NCI-H524 treated with DMSO at 0.1 percent for 48 hours (cell line): ENCODE measurements around the gene SNAPC2.

Source experiments
- DNase-seq: peaks from one replicate; lab custom pipeline; 2025; lab: John Stamatoyannopoulos, UW

The SNAPC2 gene, protein sequence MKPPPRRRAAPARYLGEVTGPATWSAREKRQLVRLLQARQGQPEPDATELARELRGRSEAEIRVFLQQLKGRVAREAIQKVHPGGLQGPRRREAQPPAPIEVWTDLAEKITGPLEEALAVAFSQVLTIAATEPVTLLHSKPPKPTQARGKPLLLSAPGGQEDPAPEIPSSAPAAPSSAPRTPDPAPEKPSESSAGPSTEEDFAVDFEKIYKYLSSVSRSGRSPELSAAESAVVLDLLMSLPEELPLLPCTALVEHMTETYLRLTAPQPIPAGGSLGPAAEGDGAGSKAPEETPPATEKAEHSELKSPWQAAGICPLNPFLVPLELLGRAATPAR

DNA sequence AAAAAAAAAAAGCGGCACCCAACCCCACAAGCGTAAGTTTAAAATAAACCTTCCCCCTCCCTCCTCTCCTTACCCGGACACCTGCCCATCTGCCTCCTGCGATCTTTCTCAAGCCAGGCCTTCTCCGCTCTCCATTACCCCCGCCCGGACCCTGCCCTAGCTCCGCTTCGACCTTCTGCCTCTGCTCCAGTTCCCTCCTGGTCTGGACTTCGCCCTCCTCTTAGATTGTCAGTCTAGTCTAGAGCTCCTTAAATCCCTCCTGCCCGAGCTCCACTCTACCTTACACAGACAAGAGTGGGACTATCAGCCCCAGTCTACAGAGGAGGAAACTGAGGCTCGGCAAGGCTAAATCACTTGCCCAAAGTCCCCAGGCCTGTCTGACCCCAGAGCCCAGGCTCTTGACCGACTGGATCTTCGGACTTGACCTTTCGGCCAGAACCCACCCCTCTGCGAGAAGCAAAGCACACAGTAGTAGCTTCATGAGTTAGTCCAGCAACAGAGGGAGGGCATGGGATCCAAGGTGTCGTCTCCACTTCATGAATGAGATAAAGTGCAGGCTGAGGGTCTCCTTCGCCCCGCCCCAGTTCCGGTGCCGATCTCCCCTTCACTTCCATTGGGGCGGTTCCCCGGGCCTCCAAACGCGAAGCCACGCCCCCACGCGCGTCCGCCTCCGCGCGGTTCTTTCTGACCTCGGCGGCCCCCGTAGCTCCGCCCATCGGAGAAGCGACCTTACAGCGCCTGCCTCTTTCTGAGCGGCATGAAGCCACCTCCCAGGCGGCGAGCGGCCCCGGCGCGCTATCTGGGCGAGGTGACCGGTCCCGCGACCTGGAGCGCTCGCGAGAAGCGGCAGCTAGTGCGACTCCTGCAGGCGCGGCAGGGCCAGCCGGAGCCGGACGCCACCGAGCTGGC, at the start of gene SNAPC2:
Gene SNAPC2, plus strand, starts transcription at position 729 of the 909 bp plus-strand sequence. Its CDS starts 29 bp downstream, at position 758.
- DNase-seq = peak; percentile 65

DNA sequence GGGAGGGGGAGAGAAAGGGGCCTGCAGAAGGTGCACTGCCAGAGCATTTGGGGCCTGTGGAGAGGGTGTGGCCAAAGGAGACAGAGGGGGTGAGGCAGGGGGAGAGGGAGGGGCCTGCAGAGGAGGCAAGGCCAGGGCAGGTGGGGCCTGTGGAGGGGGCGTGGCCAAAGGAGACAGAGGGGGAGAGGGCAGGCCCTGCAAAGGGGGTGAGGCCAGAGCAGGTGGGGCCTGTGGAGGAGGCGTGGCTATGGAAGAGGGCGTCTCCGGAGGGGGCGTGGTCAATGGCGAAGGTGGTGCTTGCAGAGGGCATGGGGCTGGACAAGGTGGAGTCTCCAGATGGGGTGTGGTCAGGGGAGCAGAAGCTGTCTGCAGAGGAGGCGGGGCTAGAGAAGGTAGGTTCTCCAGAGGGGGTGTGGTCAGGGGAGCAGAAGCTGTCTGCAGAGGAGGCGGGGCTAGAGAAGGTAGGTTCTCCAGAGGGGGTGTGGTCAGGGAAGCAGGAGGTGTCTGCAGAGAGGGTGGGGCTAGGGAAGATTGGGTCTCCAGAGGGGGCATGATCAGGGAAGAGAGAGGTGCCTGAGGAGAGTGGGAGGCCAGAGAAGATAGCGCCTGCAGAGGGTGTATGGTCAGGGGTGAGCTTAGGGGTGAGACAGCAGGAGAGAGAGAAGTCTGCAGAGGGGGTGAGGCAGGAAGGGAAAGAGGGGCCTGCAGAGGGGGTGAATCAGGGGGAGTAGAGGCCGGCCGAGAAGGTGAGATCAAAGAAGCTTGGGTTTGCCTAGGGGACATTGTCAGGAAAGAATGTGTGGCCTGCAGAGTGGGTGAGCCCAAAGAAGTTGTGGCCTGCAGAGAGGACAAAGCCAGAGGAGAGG, 49.3 kb upstream of the SNAPC2 start:
- DNase-seq = no peak

DNA sequence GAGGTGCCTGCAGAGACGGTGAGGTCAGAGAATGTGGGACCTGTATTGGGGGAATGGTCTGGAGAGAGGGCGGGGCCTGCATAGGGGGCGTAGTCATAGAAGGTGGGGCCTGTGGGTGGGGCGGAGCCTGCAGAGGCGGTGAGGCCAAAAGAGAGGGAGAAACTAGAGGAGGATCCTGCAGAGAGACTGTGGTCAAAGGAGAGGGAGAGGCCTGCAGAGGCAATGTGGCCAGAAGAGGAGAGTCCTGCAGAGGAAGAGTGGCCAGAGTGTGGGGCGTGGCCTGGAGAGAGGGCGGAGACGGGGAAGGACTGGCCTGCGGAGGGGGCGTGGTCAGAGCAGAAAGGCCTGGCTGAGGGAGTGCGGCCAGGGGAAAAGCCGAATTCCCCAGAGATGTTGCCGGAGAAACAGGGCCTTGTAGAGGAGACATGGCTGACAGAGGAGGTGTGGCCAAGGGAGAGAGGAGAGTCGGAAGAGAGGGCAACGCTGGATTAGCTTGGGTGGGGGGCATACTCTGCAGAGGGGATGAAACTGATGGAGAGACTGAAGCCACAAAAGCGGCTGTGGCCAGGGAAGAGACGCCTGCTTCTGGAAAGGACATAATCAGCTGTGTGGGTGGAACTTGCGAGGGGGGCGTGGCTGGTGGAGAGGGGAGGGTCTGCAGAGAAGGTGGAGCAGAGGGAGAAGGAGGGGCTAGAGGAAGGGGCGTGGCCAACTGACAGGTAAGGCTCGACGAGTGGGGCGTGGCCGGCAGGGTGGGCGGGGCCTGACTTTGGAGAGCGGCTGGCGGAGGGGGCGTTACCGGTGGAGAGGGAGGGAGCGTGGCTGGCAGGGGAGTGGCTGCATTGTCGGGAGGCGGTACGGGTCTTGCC, 48.5 kb upstream of the SNAPC2 start:
- DNase-seq = no peak

DNA sequence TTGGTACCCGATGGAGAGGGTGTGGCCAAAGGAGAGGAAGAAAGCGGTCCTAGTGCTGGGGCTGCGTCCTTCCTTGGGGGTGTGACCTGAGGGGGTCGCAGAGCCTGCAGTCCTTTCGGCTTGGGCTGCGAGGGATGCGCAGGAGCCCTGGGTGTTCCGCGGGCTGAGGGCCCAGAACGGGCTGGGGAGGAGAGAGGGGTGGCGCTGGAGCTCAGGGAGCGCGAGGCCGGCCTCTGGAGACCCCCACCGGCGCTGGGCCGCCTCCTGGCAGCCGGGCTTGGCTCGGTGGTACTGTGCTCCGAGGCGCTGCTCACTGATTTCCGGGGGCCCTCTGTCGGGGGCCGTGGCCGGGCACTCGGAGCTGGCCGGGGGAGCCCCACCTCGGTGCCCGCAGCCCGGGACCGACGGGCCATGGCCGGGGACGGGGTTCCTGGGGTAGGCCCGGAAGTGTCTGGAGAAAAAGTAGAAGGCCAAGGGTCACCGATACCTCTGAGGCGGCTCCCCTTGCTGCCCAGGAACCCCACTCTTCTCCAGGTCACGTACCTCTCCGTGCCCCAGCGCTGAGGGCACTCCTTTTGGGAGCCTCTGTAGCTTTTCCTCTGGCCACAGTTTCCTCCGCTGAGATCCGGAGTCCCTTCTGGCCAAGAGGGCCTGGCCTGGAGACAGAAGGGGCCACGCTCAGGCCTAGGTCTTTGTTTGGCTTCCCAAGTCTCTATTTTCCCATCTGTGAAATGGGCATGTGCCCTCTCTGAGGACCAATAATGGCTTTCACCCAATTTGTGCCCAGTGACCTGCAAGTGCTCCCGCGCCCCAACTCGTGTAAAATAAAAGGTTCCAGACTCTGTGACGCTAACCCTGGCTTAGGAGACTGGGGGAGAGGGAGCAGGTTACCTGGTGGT, 47.6 kb upstream of the SNAPC2 start:
- DNase-seq = no peak

DNA sequence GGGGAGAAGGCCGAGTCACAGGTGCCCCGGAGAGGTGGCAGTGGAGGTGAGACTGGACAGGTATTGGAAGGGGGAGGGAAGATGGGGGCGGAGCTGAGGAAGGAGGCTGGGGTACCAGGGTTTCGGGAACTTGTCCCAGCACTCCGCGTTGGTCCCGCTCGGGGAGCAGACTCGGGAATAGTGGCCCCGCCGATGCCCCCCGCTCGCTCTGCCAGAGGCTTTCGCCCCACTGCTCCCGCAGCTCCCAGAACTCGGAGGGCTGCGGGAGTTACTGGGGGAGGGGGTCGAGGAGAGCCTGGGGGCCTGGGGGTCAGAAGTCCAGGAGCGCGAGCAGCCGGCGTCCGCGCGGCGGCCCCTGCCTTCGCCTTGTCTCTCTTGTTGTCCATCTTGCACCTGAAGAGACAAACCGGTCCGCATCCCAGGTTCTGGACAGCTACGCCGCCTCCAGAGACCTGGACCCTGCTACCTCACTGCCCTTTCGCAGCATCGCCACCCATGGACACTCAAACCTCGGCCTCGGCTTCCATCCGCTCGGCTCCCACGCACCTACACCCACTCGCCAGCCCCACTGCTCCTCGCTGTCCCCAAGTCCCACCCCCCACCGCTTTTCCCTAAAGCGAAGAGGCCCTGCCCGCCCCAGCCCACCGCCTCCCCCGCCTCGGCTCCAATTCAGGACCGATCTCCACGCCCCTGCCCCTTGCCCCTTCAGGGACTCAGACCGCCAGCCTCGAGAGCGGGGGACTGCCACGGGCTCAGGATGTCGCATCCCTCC, 46.6 kb upstream of the SNAPC2 start:
- no peak for DNase-seq

DNA sequence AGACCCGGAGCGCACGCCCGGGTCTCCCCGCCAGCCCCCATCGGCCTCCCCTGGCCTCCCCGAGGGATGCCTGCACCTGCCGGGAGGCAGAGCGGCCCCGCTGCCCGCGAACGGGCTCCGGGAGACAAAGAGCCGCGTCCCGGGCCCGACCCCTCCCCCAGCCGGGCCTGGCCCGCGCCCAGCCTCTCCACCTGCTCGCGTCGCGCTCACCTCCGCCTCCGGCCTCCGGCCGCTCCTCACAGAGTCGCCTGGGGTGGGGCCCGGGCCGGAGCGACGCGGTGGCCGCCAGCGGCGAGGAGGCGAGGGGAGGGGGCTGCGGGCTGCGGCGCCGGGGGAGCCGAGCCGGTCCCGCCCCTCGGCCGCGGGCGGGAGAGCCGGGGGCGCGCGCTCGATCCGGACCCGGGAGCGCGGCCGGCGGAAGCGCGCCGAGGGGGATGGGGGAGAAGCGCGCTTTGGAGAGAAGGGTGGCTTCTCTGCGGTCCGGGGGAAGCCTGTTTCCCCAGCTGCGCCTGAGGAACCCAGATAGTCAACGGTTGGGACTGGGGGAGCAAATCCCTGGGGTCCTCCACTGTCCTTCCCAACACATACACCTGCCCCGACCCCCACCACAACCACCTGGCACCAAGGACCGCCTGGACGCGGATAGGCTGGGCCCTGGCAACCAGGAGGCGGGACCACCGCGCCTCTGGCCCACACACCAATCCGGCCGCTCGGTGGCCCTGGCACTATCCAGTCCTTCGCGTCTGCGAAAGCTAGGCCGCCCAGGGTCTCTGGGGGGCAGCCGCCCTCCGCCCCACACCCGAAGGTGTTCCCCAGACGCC, 45.9 kb upstream of the SNAPC2 start, which contains the start of gene PRR36:
Gene PRR36, minus strand, starts transcription at position 315 of the 821 bp plus-strand sequence. CDS start 701 bp downstream, outside the sequence.
- DNase-seq = peak; percentile 31

DNA sequence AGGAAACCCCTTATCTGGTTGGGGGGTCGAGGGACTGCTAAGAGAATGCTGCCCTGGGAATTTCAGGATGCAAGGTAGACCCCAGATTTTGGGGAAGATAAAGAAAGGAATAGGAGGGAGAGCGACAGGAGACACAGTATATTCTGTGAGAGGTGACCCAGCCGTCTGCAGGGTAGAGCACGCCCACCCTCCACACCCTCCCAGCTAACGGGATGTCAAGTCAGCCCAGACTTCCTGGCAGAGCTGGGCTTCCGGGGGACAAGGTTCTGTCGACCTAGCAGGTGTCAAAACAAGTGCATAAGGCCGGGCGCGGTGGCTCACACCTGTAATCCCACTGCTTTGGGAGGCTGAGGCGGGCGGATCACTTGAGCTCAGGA, 45.3 kb upstream of the SNAPC2 start:
- DNase-seq = no peak

DNA sequence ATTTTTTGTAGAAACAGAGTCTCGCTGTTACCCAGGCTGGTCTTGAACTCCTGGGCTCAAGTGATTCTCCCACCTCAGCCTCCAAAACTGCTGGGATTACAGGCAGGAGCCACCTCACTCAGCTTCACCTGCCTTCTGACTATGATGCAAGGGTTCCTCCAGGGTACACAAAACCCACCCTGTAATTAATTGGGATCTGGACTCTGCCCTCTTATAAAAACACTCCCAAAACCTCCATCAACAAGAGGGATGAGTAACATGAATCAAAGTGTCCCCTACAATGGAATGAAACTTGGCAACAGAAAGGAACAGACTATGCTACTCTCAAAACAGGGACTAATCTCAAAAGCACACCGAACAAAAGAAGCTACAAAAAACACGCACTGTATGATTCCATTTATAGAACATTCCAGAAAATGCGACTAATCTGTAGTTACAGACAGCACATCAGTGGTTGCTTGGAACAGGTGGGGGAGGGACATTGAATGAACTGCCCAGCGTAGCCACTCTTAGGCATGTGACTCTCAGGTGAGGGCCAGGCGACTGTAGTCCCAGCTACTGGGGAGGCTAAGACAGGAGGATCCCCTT, 42.8 kb upstream of the SNAPC2 start:
- DNase-seq = no peak

DNA sequence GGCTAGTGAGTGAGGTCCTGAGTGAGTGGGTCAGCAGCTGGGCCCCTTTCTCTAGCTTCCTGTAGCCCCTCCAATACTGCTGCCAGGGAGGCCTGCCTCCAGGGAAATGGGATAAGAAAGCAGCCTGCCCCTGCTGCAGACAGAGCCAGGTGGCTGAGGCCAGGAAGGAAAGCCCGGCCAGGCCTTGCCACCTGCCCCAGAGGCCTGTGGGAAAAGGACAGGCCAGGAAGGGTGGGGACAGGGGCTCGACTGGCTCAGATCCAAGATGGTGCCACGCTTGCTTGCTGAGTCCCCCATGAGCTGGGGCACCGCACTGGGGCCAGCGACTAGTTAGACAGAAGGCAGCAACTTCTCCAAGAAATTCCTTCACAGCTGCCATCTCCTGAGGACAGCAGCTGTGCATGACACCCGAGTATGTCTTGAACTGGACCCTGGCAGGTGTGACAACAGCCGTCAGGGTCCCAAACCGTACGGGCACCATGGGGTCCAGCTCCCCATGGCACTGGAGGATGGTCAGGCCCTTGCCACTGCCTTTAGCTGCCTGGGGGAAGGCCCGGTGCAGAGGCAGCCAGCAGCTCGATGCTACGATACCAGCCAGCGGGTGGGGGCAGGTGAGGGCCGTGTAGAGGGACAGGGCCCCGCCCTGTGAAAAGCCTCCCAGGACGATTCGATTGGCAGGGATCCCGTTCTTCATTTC, 40.9 kb upstream of the SNAPC2 start:
- peak; percentile 49 for DNase-seq

DNA sequence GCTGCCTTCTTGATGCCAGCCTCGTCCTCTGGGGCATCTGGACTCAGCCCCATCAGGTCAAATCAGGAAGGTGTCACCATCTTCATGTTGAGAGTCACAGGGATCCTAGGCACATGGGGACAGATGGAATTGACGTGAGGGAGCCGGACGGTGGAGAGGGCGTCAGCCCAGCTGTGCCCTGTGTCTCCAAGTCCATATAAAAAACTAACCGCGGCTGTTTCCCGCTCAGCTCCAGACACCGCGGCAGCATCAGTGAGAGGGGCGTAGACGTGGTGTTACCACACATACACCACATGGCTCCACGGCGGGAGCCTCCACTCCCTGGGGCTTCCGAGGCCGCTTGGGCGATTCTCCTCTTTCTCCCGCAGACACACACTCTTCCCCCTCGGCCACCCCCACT, 40.3 kb upstream of the SNAPC2 start:
- DNase-seq = peak; percentile 48

DNA sequence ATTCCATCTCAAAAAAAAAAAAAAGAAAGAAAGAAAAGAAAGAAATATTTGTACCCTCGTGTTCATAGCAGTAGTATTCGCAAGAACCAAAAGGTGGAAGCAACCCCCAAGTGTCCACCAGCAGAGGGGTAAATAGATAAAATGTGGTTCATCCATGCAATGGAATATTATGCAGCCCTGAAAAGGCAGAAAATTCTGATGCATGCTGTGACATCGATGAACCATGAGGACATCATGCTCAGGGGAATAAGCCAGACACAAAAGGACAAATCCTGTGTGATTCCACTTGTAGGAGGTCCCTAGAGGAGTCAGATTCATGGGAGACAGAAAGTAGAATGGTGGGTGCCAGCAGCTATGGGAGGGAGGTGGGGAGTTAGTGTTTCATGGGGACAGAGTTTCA, 38.2 kb upstream of the SNAPC2 start:
- no peak for DNase-seq

DNA sequence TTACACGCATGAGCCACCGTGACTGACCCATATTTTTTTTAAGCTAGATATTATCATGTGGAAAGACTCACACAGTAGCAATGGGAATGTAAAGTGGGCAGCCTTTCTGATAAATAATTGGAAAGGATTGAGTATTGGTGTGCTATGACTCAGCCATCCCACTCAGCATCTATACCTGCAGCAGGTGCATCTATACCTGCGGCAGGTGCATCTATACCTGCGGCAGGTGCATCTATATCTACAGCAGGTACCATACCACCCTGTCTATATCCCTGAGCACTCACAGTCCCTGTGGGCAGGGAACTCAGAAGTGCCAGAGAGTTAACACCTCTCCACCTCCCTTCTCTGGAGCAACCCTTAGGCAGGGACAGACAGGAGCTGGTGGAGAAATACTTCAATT, 37.0 kb upstream of the SNAPC2 start:
- DNase-seq = no peak

DNA sequence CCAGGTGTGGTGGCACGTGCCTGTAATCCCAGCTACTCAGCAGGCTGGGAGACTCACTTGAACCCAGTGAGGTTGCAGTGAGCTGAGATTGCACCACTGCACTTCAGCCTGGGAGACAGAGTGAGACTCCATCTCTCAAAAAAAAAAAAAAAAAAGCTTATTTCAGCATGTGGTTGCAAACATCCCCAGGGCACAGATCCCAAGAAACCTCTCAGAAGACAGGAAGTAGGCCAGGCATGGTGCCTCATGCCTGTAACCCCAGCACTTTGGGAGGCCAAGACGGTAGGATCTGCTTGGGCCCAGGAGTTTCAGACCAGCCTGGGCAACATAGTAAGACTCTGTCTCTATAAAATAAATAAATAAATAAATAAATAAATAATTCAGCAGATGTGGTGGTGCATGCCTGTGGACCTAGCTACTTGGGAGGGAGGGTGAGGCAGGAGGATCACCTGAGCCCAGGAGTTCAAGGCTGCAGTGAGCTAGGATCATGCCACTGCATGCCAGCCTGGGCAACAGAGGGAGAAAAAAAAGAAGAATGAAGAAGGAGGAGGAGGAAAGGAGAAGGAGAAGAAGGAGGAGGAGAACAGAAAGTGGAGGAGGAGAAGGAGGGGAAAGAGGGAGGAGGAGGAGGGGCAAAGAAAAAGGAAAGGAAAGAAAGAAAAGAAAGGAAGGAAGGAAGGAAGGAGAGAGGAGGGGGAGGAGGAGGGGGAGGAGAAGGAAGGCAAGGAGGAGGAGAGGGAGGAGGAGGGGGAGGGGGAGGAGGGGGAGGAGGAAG, 36.2 kb upstream of the SNAPC2 start:
- DNase-seq = no peak

DNA sequence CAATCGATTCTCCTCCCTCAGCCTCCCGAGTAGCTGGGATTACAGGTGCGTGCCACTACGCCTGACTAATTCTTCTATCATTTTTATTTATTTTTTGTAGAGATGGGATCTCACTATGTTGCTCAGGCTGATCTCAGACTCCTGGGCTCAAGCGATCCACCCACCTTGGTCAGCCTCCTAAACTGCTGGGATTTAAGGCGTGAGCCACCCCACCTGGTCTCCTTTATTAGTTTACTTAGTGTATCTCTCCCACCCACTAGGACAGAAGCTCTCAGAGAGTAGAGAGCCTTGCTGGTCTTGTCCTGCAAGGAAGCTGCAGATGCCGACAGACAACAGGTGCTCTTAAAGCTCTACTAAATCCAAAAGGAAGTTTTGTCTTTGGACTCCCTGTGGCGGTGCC, 34.3 kb upstream of the SNAPC2 start:
- DNase-seq = no peak

DNA sequence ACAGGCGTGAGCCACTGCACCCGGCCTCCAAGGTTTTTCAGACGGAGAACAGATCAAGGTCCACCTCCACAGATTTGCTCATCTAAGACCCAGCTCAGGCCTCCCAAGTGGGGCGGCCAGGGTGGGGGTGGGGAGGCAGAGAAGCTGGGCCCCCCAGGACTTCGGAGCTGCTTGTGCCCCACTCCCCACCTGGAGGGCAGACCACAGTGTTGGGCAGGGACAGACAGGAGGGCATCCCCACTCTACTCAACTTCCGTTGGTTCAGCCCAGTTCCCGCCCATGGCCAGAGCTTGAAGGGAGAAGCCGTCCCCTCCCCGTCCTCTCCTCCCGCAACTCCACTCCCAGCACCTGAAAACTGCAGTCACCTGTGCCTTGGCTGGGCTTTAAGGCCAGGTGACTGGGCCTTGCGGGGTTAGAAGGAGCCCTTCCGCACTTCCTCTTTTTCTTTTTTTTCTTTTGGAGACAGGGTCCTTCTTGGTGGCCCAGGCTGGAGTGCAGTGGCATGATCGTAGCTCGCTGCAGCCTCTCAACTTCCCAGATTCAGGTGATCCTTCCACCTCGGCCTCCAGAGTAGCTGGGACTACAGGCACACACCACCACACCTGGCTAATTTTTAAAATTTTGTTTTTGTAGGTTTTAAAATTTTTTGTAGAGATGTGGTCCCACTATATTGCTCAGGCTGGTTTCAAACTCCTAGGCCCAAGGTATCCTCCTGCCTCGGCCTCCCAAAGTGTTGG, 32.6 kb upstream of the SNAPC2 start:
- DNase-seq = no peak
